Islet of Langerhans (tissue), 1 donor: Measurements from ENCODE around the gene VSTM5.

Experiments
- FAIRE-seq: peaks from one replicate; lab custom pipeline; 2011; peaks lifted over from hg19 to GRCh38; lab: Jason Lieb, UNC

The VSTM5 gene

GRCh38 chr11:93842461-93842860 is 8.0 kb downstream of the VSTM5 start:
- no peak for FAIRE-seq

DNA sequence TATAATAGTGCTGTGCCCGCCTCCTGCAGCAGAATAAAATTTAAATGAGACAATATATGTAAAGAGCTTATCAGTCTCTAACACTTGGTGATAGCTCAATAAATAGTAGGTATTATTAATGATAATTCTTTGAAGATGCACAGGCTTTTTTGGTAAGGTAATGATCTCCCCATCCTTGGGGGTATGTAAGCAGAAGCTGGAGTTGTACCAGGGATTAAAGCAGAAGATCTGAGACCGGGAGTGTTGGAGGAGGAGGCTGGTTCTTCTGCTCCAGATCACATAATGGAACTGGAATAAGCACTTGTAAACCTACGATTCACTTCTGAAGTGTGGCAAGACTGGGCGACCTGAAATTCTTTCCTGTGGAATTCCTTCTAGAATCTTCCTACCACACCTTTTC is 8.4 kb downstream of the VSTM5 start:
- no peak for FAIRE-seq

DNA sequence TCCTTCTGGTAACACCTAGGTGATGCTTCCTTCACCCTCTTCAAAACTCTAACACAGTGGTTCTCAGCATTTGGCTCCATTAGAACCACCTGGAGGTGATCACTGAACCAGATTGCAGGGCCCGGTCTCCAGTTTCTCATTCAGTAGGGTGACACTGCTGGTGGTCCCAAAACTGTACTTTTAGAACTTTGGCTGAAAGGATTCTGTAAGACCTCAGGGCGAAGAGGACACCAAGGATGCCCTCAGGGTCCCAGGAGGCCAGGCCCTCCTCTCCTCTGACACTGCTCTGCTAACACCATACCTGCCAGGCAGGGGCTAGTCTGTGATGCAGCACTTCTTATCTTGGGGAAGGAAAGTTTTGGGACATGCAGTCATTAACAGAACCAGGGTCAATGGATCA is 9.0 kb downstream of the VSTM5 start:
- FAIRE-seq = no peak

DNA sequence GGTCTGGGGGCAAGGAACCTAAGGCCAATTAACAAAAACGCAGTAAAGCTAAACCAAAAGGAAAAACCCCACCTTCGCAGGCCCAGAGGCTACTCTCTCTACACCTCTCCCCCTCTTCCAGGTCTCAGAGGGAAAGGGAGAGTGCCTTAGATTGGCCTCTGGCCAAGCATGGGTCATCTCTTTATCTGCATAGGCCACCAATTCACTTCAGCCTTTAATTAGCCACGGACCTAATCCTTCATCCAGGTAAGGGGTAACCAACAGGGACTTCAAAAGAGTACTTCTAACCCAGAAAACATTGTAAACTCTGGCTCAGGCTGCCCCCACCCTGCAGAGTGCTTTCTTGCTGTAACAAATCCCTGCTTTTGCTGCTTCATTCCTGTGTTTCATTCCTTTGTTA is 9.4 kb downstream of the VSTM5 start:
- FAIRE-seq = no peak

DNA sequence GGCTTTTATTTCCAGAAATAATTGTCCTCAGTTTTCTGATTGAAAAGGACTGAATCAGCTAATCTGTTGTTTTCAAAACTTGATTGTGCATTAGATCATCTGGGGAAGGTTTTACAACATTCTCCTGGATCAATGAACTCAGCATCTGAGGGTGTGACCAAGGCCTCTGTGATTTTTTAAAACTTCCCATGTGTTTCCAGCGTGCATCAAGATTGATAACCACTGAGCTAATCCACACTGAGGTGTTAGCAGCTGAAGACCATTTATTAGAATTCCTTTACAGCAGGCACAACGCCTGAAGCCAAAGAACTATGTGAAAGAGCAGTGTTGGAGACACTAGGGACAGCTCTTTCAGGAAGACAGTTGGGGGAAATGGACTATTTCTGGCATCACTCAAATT is 10.2 kb downstream of the VSTM5 start:
- FAIRE-seq = no peak

GRCh38 chr11:93838967-93839366 is 11.5 kb downstream of the VSTM5 start:
- FAIRE-seq = no peak

- no peak for FAIRE-seq
Observed at GRCh38 chr11:93832780-93833179, 17.6 kb downstream of the VSTM5 start.

DNA sequence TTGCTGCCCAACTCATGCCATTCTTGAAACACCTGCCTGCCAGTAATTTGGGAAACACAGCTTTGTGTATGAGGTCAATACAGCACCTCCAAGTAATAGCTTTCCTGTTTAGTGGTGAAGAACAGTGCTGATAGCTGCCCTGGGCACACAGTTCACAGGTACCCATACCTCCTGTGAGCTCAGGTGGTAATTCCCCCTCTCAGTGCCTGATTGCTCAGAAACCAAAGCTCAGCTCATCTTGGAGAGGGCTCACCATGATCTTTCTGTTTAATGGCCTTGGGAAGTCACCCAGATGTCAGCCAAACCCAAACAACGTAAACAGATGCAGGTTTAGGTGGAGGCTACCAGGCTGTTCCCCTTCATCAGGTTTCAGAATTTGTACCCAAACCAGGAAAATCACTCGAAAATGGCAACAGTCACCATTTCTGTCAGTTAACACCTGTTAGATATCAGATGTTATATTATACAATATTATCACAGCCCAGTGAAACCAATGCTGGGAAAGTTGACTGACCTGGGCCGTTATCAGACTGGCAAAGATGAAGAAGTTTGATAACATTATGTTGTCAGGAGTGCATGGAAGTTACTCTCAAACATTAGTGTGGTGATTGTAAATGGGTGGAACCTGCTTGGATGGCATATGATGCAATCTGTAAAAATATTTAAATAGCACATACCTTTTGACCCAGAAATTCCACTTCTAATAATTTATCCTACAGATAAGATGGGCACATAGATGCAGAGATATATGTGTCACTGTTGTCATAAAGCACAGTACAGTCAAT is 18.9 kb downstream of the VSTM5 start:
- FAIRE-seq = no peak

GRCh38 chr11:93829598-93829997 is 20.8 kb downstream of the VSTM5 start:
- no peak for FAIRE-seq

DNA sequence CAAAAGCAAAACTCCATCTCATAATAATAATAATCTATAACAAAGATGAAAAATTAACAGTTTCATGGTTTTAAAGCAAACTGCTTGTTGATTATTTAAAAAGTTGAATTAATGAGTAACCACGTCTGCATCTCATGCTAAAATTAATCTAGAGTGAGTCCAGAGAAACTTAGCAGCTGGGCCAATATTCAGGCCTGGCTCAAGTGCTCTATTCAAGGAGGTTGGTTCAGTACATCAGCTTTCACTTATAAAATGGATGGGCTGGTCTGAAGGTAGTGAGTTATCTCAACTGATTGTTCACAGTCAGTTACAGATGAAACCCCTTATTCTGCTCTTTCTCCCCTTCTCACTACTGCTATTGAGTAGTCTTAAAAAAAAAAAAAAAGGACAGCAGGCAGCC is 23.1 kb downstream of the VSTM5 start:
- no peak for FAIRE-seq

GRCh38 chr11:93823210-93823609 is 27.2 kb downstream of the VSTM5 start:
- FAIRE-seq = no peak

DNA sequence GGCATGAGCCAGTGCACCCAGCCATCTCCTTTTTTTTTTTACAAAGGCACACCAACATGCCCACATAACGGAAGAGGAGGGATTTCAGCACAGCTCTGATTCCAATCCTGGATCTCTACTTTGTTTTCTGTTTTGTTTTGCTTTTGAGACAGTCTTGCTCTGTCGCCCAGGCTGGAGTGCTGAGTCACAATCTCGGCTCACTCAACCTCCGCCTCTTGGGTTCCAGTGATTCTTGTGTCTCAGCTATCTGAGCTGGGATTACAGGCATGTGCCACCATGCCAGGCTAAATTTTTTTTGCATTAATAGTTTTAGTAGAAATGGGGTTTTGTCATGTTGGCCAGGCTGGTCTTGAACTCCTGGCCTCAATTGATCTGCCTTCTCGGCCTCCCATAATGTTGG is 28.1 kb downstream of the VSTM5 start:
- FAIRE-seq = no peak

DNA sequence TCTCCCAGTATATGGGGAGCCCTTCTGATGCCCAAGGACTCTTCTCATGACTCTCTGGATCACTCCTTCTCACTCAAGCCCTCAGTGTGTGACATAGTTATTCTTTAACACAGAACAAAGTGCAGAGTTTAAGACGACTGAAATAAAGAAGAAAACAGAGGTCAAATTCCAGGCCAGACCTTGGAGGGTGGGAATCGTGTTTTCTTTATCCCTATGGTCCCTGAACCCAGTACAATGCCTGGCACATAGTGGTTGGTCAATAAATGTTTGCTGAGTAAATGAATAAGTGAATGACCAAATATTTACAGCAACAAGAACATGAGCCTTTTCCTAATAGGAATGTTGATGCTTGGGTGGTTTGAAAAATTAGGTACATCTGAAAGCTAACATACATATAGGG is 28.8 kb downstream of the VSTM5 start:
- FAIRE-seq = no peak

GRCh38 chr11:93820847-93821246 is 29.6 kb downstream of the VSTM5 start:
- FAIRE-seq = no peak

DNA sequence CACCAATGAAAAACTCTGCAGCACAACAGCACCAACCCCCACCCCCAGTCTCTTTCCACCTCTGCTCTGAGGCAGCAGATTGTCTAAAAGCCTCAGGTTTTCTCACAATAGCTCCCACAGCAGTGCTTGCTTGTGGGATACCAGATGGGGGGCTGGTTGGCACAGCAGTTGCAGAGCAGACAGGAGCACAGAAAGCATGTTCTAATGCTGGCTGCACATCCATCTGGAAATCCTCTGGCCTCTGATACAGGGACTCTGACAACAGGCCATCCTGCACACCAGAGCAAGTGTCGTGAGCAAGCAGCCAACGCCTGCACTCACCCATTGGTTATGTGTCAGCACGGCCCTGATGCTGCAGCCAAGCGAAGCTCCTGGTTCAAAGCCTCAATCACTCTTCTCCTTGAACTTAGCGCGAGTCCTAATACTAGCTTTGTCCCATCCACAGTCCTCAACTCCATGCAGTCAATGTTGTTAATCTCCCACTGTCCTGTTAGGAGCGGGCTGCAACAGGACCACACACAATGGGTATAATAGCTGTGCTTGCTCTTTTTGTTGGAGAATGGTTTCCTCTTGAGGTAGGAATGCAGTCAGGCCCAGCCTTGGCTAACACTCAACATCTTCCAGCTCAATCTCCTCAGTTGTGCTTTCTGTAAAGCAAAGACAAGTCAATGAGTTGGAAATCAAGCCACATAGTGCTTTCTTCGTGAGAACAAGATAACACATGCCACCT is 30.3 kb downstream of the VSTM5 start:
- no peak for FAIRE-seq

GRCh38 chr11:93817426-93818348 is 32.7 kb downstream of the VSTM5 start:
- FAIRE-seq = no peak

GRCh38 chr11:93814966-93815633 is 35.3 kb downstream of the VSTM5 start:
- no peak for FAIRE-seq

GRCh38 chr11:93813974-93814373 is 36.4 kb downstream of the VSTM5 start:
- no peak for FAIRE-seq

GRCh38 chr11:93807980-93808379 is 42.4 kb downstream of the VSTM5 start:
- no peak for FAIRE-seq

GRCh38 chr11:93804879-93805278 is 45.5 kb downstream of the VSTM5 start:
- FAIRE-seq = no peak

GRCh38 chr11:93801366-93801765 is 49.1 kb downstream of the VSTM5 start:
- FAIRE-seq = no peak
